Measurements from ENCODE around the gene KCNG3.

The KCNG3 gene

GRCh38 chr2:42493468-42494354, at the start of gene KCNG3:
TSS of gene KCNG3 (minus strand) at chr2:42493982. CDS start at chr2:42493501, 481 bp downstream.
- DNase-seq (ENCODE audit: low spot score), result peak; percentile 29

GRCh38 chr2:42542871-42543270, 49.1 kb upstream of the KCNG3 start:
- DNase-seq (ENCODE audit: low spot score), result no peak

GRCh38 chr2:42537493-42537892, 43.7 kb upstream of the KCNG3 start:
- no peak for DNase-seq (ENCODE audit: low spot score)

GRCh38 chr2:42532397-42532796, 38.6 kb upstream of the KCNG3 start:
- no peak for DNase-seq (ENCODE audit: low spot score)

GRCh38 chr2:42523341-42523740, 29.6 kb upstream of the KCNG3 start:
- DNase-seq (ENCODE audit: low spot score), result no peak

- no peak for DNase-seq (ENCODE audit: low spot score)
Measured at GRCh38 chr2:42522035-42522434, 28.3 kb upstream of the KCNG3 start.

GRCh38 chr2:42519624-42520023, 25.8 kb upstream of the KCNG3 start:
- DNase-seq (ENCODE audit: low spot score), result no peak

- DNase-seq (ENCODE audit: low spot score), result no peak
Measured at GRCh38 chr2:42516418-42516901, 22.7 kb upstream of the KCNG3 start.

GRCh38 chr2:42513252-42513918, 19.6 kb upstream of the KCNG3 start:
- DNase-seq (ENCODE audit: low spot score), result peak; percentile 57

- no peak for DNase-seq (ENCODE audit: low spot score)
Measured at GRCh38 chr2:42510608-42511243, 16.9 kb upstream of the KCNG3 start.

- DNase-seq (ENCODE audit: low spot score), result no peak
Measured at GRCh38 chr2:42510191-42510590, 16.4 kb upstream of the KCNG3 start.

- DNase-seq (ENCODE audit: low spot score), result no peak
Measured at GRCh38 chr2:42504364-42505230, 10.8 kb upstream of the KCNG3 start.

- DNase-seq (ENCODE audit: low spot score), result no peak
Measured at GRCh38 chr2:42503291-42503690, 9.5 kb upstream of the KCNG3 start.

- no peak for DNase-seq (ENCODE audit: low spot score)
Measured at GRCh38 chr2:42498497-42498896, 4.7 kb upstream of the KCNG3 start.

- DNase-seq (ENCODE audit: low spot score), result no peak
Measured at GRCh38 chr2:42495611-42496010, 1.8 kb upstream of the KCNG3 start.

GRCh38 chr2:42495234-42495581, 1.4 kb upstream of the KCNG3 start:
- DNase-seq (ENCODE audit: low spot score), result no peak

- DNase-seq (ENCODE audit: low spot score), result peak; percentile 68
Measured at GRCh38 chr2:42494355-42495233, 812 bp upstream of the KCNG3 start.

- DNase-seq (ENCODE audit: low spot score), result no peak
Measured at GRCh38 chr2:42492691-42493467, 903 bp downstream of the KCNG3 start.

- no peak for DNase-seq (ENCODE audit: low spot score)
Measured at GRCh38 chr2:42488297-42488696, 5.5 kb downstream of the KCNG3 start.

Data from hepatic stellate cell (primary cell).